GM12878 (cell line): ENCODE data around the gene NME8. TPM values are rescaled to one million over a fixed set of nuclear protein-coding genes. Genes with fewer than 3 reads are reported as not detected.

Experiments
- ATAC-seq: fragments of 200-7000 bp; cut with Tn5 transposase; 3 replicates; pipeline ENCODE4 v1.9.1; 2020; ENCODE audit warnings: mild to moderate bottlenecking, moderate library complexity
- BruUV-seq: library from RNA; stranded (reverse); fragments of 400-500 nt; replicated peaks from 2 replicates; lab custom pipeline; 2021; lab: Mats Ljungman, UMichigan
- CTCF ChIA-PET: fragments of 300-600 bp; sonication (Branson Sonifier 250); formaldehyde crosslinking; extraction: SDS; loops from one replicate; lab custom pipeline; 2021; ENCODE audit warnings: inconsistent platforms; lab: Yijun Ruan, JAX
- POLR2A ChIA-PET: fragments of 350-600 bp; formaldehyde crosslinking; extraction: SDS; loops from one replicate; lab custom pipeline; 2021; ENCODE audit warnings: inconsistent platforms; lab: Charles Lee
- RAD21 ChIA-PET: fragments of 300-600 bp; sonication (Branson Sonifier 250); formaldehyde crosslinking; loops from one replicate; lab custom pipeline; 2023; ENCODE audit warnings: antibody characterized with exemption; ENCODE audit not compliant: unreplicated experiment; lab: Charles Lee
- SMC1A ChIA-PET: fragments of 300-600 bp; sonication (Branson Sonifier 250); formaldehyde crosslinking; loops from one replicate; lab custom pipeline; 2023; ENCODE audit not compliant: unreplicated experiment, uncharacterized antibody; lab: Charles Lee
- DNase-seq: peaks from one replicate; pipeline ENCODE4 v3.0.0-alpha.2; 2011; ENCODE audit warnings: low read depth, low spot score
- FAIRE-seq: peaks from 3 replicates; lab custom pipeline; 2011; peaks lifted over from hg19 to GRCh38; lab: Jason Lieb, UNC
- H2AFZ ChIP-seq: 2 replicates; pipeline ENCODE4 v1.6.0; 2011; ENCODE audit warnings: low read depth, low read length, control low read depth; ENCODE audit not compliant: control insufficient read depth
- H3K27ac ChIP-seq: 2 replicates; pipeline ENCODE4 v1.5.1; 2011; ENCODE audit warnings: control low read depth; ENCODE audit not compliant: control insufficient read depth, insufficient read depth
- H3K27me3 ChIP-seq, 2 experiments: replicated peaks in 1 of 2; 2 replicates each; pipeline versions ENCODE4 v1.6.0 to v1.6.1; 2011; ENCODE audit warnings: low read length in 1 of 2; ENCODE audit not compliant: control insufficient read depth in 2 of 2, insufficient read depth in 2 of 2
- H3K36me3 ChIP-seq, 2 experiments: 2 replicates each; pipeline ENCODE4 v1.5.1; 2011; ENCODE audit warnings: low read length in 1 of 2; ENCODE audit not compliant: control insufficient read depth in 2 of 2, insufficient read depth in 2 of 2
- H3K4me1 ChIP-seq: 2 replicates; pipeline ENCODE4 v1.6.1; 2011; ENCODE audit warnings: mild to moderate bottlenecking, low read length, moderate library complexity, mixed read lengths; ENCODE audit not compliant: control insufficient read depth, insufficient read depth
- H3K4me2 ChIP-seq: 2 replicates; pipeline ENCODE4 v1.6.0; 2011; ENCODE audit warnings: control low read depth; ENCODE audit not compliant: control insufficient read depth, insufficient read depth
- H3K4me3 ChIP-seq: fragments of 200-600 bp; sonication (generic); 2 replicates; pipeline ENCODE4 v1.5.1; 2016
- H3K79me2 ChIP-seq: 2 replicates; pipeline ENCODE4 v1.6.0; 2011; ENCODE audit warnings: low read length; ENCODE audit not compliant: control insufficient read depth, insufficient read depth
- H3K9ac ChIP-seq: 2 replicates; pipeline ENCODE4 v1.8.0; 2011; ENCODE audit warnings: low read length, control low read depth, mixed read lengths; ENCODE audit not compliant: control insufficient read depth, insufficient read depth
- H3K9me3 ChIP-seq: replicated peaks from 3 replicates; pipeline ENCODE4 v1.5.1; 2011; ENCODE audit warnings: mild to moderate bottlenecking, low read length; ENCODE audit not compliant: control insufficient read depth, insufficient read depth
- H4K20me1 ChIP-seq: 2 replicates; pipeline ENCODE4 v1.6.0; 2011; ENCODE audit not compliant: control insufficient read depth, insufficient read depth
- ATF2 ChIP-seq: IDR thresholded peaks from 2 replicates; pipeline ENCODE4 v1.6.1; 2012; ENCODE audit warnings: low read length, inconsistent platforms
- CREM ChIP-seq: IDR thresholded peaks from 2 replicates; pipeline ENCODE4 v1.6.1; 2014; ENCODE audit warnings: antibody characterized with exemption, low read depth
- E4F1 ChIP-seq: fragments of 450-650 bp; IDR thresholded peaks from 2 replicates; pipeline ENCODE4 v1.6.1; 2018; ENCODE audit warnings: borderline replicate concordance, mild to moderate bottlenecking; ENCODE audit not compliant: partially characterized antibody
- ETV6 ChIP-seq, 2 experiments: fragments of 450-650 bp in 1 of 2; IDR thresholded peaks in 1 of 2; conservative IDR thresholded peaks in 1 of 2; 2 replicates each; pipeline ENCODE4 v1.6.1; 2014; ENCODE audit warnings: antibody characterized with exemption in 1 of 2, borderline replicate concordance in 1 of 2, low read depth in 1 of 2, mild to moderate bottlenecking in 1 of 2, moderate library complexity in 1 of 2
- HDAC6 ChIP-seq: fragments of 200-600 bp; sonication (generic); IDR thresholded peaks from one replicate; pipeline ENCODE4 v1.8.0; 2017; ENCODE audit warnings: antibody characterized with exemption; ENCODE audit not compliant: unreplicated experiment
- MTA3 ChIP-seq: IDR thresholded peaks from 2 replicates; pipeline ENCODE4 v1.6.1; 2012; ENCODE audit warnings: low read length, inconsistent platforms, borderline replicate concordance
- MYC ChIP-seq: IDR thresholded peaks from 2 replicates; pipeline ENCODE4 v1.6.1; 2011; ENCODE audit warnings: mild to moderate bottlenecking, low read length, moderate library complexity, inconsistent platforms; ENCODE audit not compliant: insufficient read depth, insufficient replicate concordance, insufficient read length, severe bottlenecking
- NFYA ChIP-seq: IDR thresholded peaks from 2 replicates; pipeline ENCODE4 v1.6.1; 2011; ENCODE audit warnings: low read depth, mild to moderate bottlenecking, low read length, improper control_type of control experiment, borderline replicate concordance
- PML ChIP-seq: IDR thresholded peaks from 2 replicates; pipeline ENCODE4 v1.6.1; 2012; ENCODE audit warnings: low read length, inconsistent platforms
- RAD21 ChIP-seq: IDR thresholded peaks from 2 replicates; pipeline ENCODE4 v1.6.1; 2011; ENCODE audit warnings: mild to moderate bottlenecking, low read depth, low read length, moderate library complexity; ENCODE audit not compliant: insufficient read depth
- RAD51 ChIP-seq: fragments of 450-650 bp; IDR thresholded peaks from 2 replicates; pipeline ENCODE4 v1.6.1; 2016; ENCODE audit warnings: moderate library complexity, mild to moderate bottlenecking, inconsistent platforms
- SMAD5 ChIP-seq: IDR thresholded peaks from 2 replicates; pipeline ENCODE4 v1.6.1; 2016; ENCODE audit warnings: antibody characterized with exemption, low read depth
- WGBS: methylation state at CpG from one replicate; pipeline ENCODE4 v1.1.6; 2016; ENCODE audit warnings: low lambda C conversion rate; ENCODE audit not compliant: insufficient replicate concordance, insufficient coverage; ENCODE audit errors: missing lambda C conversion rate; 5-methylcytosine and 5-hydroxymethylcytosine counted together
- in situ Hi-C: fragments of 300-500 bp; cut with MboI; formaldehyde crosslinking; loops from 9 replicates; pipeline ENCODE4 v1.14.3; 2018; ENCODE audit warnings: mixed read lengths
- intact Hi-C: fragments of 100-400 bp; cut with micrococcal nuclease; formaldehyde crosslinking; loops from one replicate; pipeline ENCODE4 v1.14.2; 2022; ENCODE audit not compliant: unreplicated experiment
- polyA plus RNA-seq, 11 experiments: library from polyadenylated mRNA; depleted of rRNA in 4 of 11; unstranded in 6 of 11; stranded (reverse) in 5 of 11; fragments of >200 nt; fragmentation: Nextera tagmentation in 4 of 11; fragmentation: Illumina TruSeq in 1 of 11; extraction: Ambion mirVana in 4 of 11; extraction: Trizol in 1 of 11; gene quantifications; 1 replicate in 1 of 11; 2 replicates in 10 of 11; pipeline versions ENCODE4 v1.2.1 to v1.2.3, GENCODE V29; 2011 to 2016; ENCODE audit warnings: inconsistent platforms in 2 of 11, missing spikeins in 2 of 11, low read depth in 1 of 11
- total RNA-seq, 4 experiments: library from RNA; depleted of rRNA in 3 of 4; stranded (reverse); fragments of >200 nt in 3 of 4; fragmentation: Illumina TruSeq in 1 of 4; extraction: Trizol in 1 of 4; gene quantifications; 2 replicates each; pipeline versions ENCODE4 v1.2.1 to v1.2.3, GENCODE V29; 2013 to 2021

The NME8 gene
- total and polyA plus RNA-seq, 10 of the 15 experiments (the other 5 are each of a cell fraction or from before 2014, with no cell fraction given), result 0.03 to 3.5 (median 0.52) TPM; not detected in 2

GRCh38 chr7:37923996-37924395, 75.6 kb downstream of the NME8 start (continued):
- TF ChIP-seq PML, result no peak
- TF ChIP-seq HDAC6, result no peak
- TF ChIP-seq MTA3, result no peak
- no peak for TF ChIP-seq RAD51

GRCh38 chr7:37924491-37925041, 76.2 kb downstream of the NME8 start:
- RAD21 ChIA-PET, result no interaction called here
- POLR2A ChIA-PET, result no interaction called here
- SMC1A ChIA-PET, result interaction anchor here (0.6 to 1.2 kb wide), 3 partner anchors 9 to 50 kb away, joined by 3 to 4 read pairs (median 3); no protein-coding TSS in a partner anchor

More at GRCh38 chr7:37924491-37925041, 76.2 kb downstream of the NME8 start:
- FAIRE-seq, result no peak
- CTCF ChIA-PET, result interaction anchor here (0.8 to 1.0 kb wide), 3 partner anchors 10 to 411 kb away, joined by 3 to 5 read pairs (median 3); no protein-coding TSS in a partner anchor
- BruUV-seq, result no TSS peak
- no peak for ATAC-seq
- whole genome bisulfite sequencing, result 45% methylated on average over 3 of the region's 3 CpGs
- Histone ChIP-seq H3K9ac (no peak overlapping the region), H3K79me2 (peaks cover 3% of the 10 kb centered on the region; the same call in 1 of the 2 replicates), H3K27me3 (no peaks in the 10 kb centered on the region), H3K9me3 (peaks cover 8% of the 10 kb centered on the region; the same call in 2 of the 3 replicates), H4K20me1 (no peaks in the 10 kb centered on the region), H3K4me1 (peaks cover 5% of the 10 kb centered on the region; the same call in 1 of the 2 replicates), H2AFZ (no peak overlapping the region), H3K4me2 (no peak overlapping the region), H3K36me3 (no peaks in the 10 kb centered on the region)
- in situ Hi-C loops (no loop called here), intact Hi-C loops (no loop called here)
- no peak for TF ChIP-seq MYC
- no peak for TF ChIP-seq E4F1
- no peak for TF ChIP-seq SMAD5
- no peak for TF ChIP-seq RAD21
- TF ChIP-seq ATF2, result no peak
- no peak for TF ChIP-seq ETV6 (conservative IDR thresholded peaks at IDR 0.05 in 1 of 2, IDR thresholded peaks at IDR 0.05 in 1 of 2; ENCODE audit: borderline replicate concordance in 1 of 2, low read depth in 1 of 2)
- no peak for TF ChIP-seq CREM
- no peak for TF ChIP-seq NFYA
- TF ChIP-seq, all 136 proteins: peak for 0
- DNase-seq, result no peak
- H3K27ac ChIP-seq, result no peak overlapping the region
- H3K4me3 ChIP-seq, result no peak overlapping the region
